HCT116 (cell line): ENCODE data around the gene GSG1L. TPM values are rescaled to one million over a fixed set of nuclear protein-coding genes. Genes with fewer than 3 reads are reported as not detected.

Experiments
- ATAC-seq: fragments of 200-7000 bp; cut with Tn5 transposase; 2 replicates; pipeline ENCODE4 v1.9.1; 2020; ENCODE audit warnings: mild to moderate bottlenecking, moderate library complexity
- BruUV-seq: library from RNA; stranded (reverse); fragments of 400-500 nt; replicated peaks from 2 replicates; lab custom pipeline; 2021; lab: Mats Ljungman, UMichigan
- CTCF ChIA-PET: fragments of 300-600 bp; sonication (Branson Sonifier 250); formaldehyde crosslinking; loops from one replicate; lab custom pipeline; 2021; ENCODE audit warnings: antibody characterized with exemption; lab: Charles Lee
- POLR2A ChIA-PET: fragments of 300-600, 350-600 bp; sonication (Branson Sonifier 250); formaldehyde crosslinking; loops from one replicate; lab custom pipeline; 2021; ENCODE audit warnings: antibody characterized with exemption; lab: Charles Lee
- RAD21 ChIA-PET, 2 experiments: fragments of 300-600 bp; sonication (Branson Sonifier 250); formaldehyde crosslinking; loops; one replicate each; lab custom pipeline; 2023; ENCODE audit warnings: low total read pairs in 2 of 2; ENCODE audit not compliant: uncharacterized antibody in 2 of 2, unreplicated experiment in 2 of 2, low non-redundant PET in 1 of 2; lab: Charles Lee
- DNase-seq: peaks from one replicate; pipeline ENCODE4 v3.0.0-alpha.2; 2010; ENCODE audit warnings: low read depth, low spot score
- H2AFZ ChIP-seq: fragments of 200-600 bp; shearing (Covaris generic), sonication (generic); 2 replicates; pipeline ENCODE4 v1.6.1; 2017; ENCODE audit warnings: low read depth, mixed run types, mixed read lengths, antibody characterized with exemption, low read length; ENCODE audit not compliant: poor library complexity, severe bottlenecking
- H3K27ac ChIP-seq: 2 replicates; pipeline ENCODE4 v1.5.1; 2012; ENCODE audit warnings: low read depth, low read length
- H3K27me3 ChIP-seq: fragments of 200-600 bp; sonication (generic); 2 replicates; pipeline ENCODE4 v1.6.1; 2016; ENCODE audit warnings: mixed run types, low read length, mixed read lengths; ENCODE audit not compliant: insufficient read depth
- H3K36me3 ChIP-seq, 2 experiments: fragments of 200-500 bp in 1 of 2; fragments of 200-600 bp in 1 of 2; sonication (Bioruptor generic) in 1 of 2; sonication (generic) in 1 of 2; 2 replicates each; pipeline versions ENCODE4 v1.5.1 to v1.6.1; 2014 to 2016; ENCODE audit warnings: low read length in 2 of 2, inconsistent platforms in 1 of 2, mixed read lengths in 1 of 2, mixed run types in 1 of 2; ENCODE audit not compliant: insufficient read depth in 2 of 2, control insufficient read depth in 1 of 2
- H3K4me1 ChIP-seq, 2 experiments: fragments of 200-600 bp in 1 of 2; sonication (generic) in 1 of 2; 2 replicates each; pipeline versions ENCODE4 v1.5.1 to v1.6.1; 2012 to 2017; ENCODE audit warnings: low read length in 2 of 2, inconsistent platforms in 1 of 2, mild to moderate bottlenecking in 1 of 2, mixed read lengths in 1 of 2, mixed run types in 1 of 2, moderate library complexity in 1 of 2; ENCODE audit not compliant: insufficient read depth in 2 of 2, control insufficient read depth in 1 of 2
- H3K4me2 ChIP-seq: fragments of 200-600 bp; sonication (generic); 2 replicates; pipeline ENCODE4 v1.6.1; 2017; ENCODE audit warnings: mixed run types, low read length, mixed read lengths
- H3K4me3 ChIP-seq, 2 experiments: fragments of 200-600 bp in 1 of 2; sonication (generic) in 1 of 2; replicated peaks in 1 of 2; 2 replicates each; pipeline ENCODE4 v1.5.1; 2011 to 2016; ENCODE audit warnings: low read length in 2 of 2, control low read depth in 1 of 2, low read depth in 1 of 2, mild to moderate bottlenecking in 1 of 2, mixed read lengths in 1 of 2, mixed run types in 1 of 2
- H3K79me2 ChIP-seq: fragments of 200-600 bp; sonication (generic); 2 replicates; pipeline ENCODE4 v1.6.1; 2017; ENCODE audit warnings: mild to moderate bottlenecking, mixed run types, low read length, moderate library complexity, mixed read lengths; ENCODE audit not compliant: insufficient read depth
- H3K9ac ChIP-seq: fragments of 200-600 bp; sonication (generic); 2 replicates; pipeline ENCODE4 v1.6.1; 2016; ENCODE audit warnings: low read length, mixed read lengths
- H3K9me2 ChIP-seq: fragments of 200-600 bp; sonication (generic), shearing (Covaris generic); 2 replicates; pipeline ENCODE4 v1.6.1; 2017; ENCODE audit warnings: mixed run types, mild to moderate bottlenecking, moderate library complexity; ENCODE audit not compliant: insufficient read depth
- H3K9me3 ChIP-seq, 2 experiments: fragments of 200-500 bp in 1 of 2; fragments of 200-600 bp in 1 of 2; sonication (Bioruptor generic) in 1 of 2; sonication (generic) in 1 of 2; 2 replicates each; pipeline ENCODE4 v1.6.1; 2014 to 2017; ENCODE audit warnings: low read length in 2 of 2, mixed read lengths in 2 of 2, inconsistent platforms in 1 of 2, low read depth in 1 of 2, mild to moderate bottlenecking in 1 of 2, mixed run types in 1 of 2, moderate library complexity in 1 of 2; ENCODE audit not compliant: control insufficient read depth in 1 of 2, insufficient read depth in 1 of 2
- H4K20me1 ChIP-seq: fragments of 200-600 bp; sonication (generic), shearing (Covaris generic); 2 replicates; pipeline ENCODE4 v1.6.1; 2017; ENCODE audit warnings: mixed run types, mild to moderate bottlenecking, moderate library complexity; ENCODE audit not compliant: insufficient read depth
- ATF3 ChIP-seq: IDR thresholded peaks from 2 replicates; pipeline ENCODE4 v1.6.1; 2012
- CBX3 ChIP-seq: IDR thresholded peaks from 2 replicates; pipeline ENCODE4 v1.6.1; 2012; ENCODE audit warnings: low read depth
- CTCF ChIP-seq, 3 experiments: fragments of 200-600 bp in 1 of 3; sonication (generic) in 1 of 3; IDR thresholded peaks in 2 of 3; conservative IDR thresholded peaks in 1 of 3; 2 replicates each; pipeline ENCODE4 v1.5.1; 2012 to 2017; ENCODE audit warnings: low read depth in 2 of 3, low read length in 2 of 3, antibody characterized with exemption in 1 of 3, borderline replicate concordance in 1 of 3, control low read depth in 1 of 3, mild to moderate bottlenecking in 1 of 3, mixed read lengths in 1 of 3, mixed run types in 1 of 3, moderate library complexity in 1 of 3; ENCODE audit not compliant: insufficient read depth in 1 of 3
- EGR1 ChIP-seq: IDR thresholded peaks from 2 replicates; pipeline ENCODE4 v1.6.1; 2012; ENCODE audit warnings: low read depth
- ELF1 ChIP-seq: IDR thresholded peaks from 2 replicates; pipeline ENCODE4 v1.6.1; 2012; ENCODE audit warnings: low read depth, borderline replicate concordance
- EZH2 ChIP-seq: fragments of 200-600 bp; sonication (generic); IDR thresholded peaks from 2 replicates; pipeline ENCODE4 v1.6.1; 2017; ENCODE audit warnings: antibody characterized with exemption, mixed run types
- JUND ChIP-seq: IDR thresholded peaks from 2 replicates; pipeline ENCODE4 v1.6.1; 2012
- MAX ChIP-seq: IDR thresholded peaks from 2 replicates; pipeline ENCODE4 v1.6.1; 2012
- SRF ChIP-seq: IDR thresholded peaks from 2 replicates; pipeline ENCODE4 v1.6.1; 2012; ENCODE audit warnings: low read depth
- TCF7L2 ChIP-seq: IDR thresholded peaks from 2 replicates; pipeline ENCODE4 v1.7.0; 2011; ENCODE audit warnings: borderline replicate concordance, inconsistent platforms; ENCODE audit not compliant: insufficient read depth, insufficient read length; ENCODE audit errors: extremely low read depth
- ZFX ChIP-seq: fragments of 450-650 bp; IDR thresholded peaks from 2 replicates; pipeline ENCODE4 v1.6.1; 2017
- intact Hi-C: fragments of 100-400 bp; cut with micrococcal nuclease; formaldehyde crosslinking; loops from 2 replicates; pipeline ENCODE4 v1.10.0; 2022
- total RNA-seq: library from RNA; stranded (reverse); gene quantifications from one replicate; pipeline ENCODE4 v1.2.1, GENCODE V29; 2021; ENCODE audit not compliant: unreplicated experiment

Gene GSG1L
- total RNA-seq, 1 experiment from 2014 or later: not detected

- Histone ChIP-seq H3K36me3 (no peaks in the 10 kb centered on the region), H3K27me3 (peaks cover 25% of the 10 kb centered on the region), H2AFZ (no peak overlapping the region), H3K4me2 (no peak overlapping the region), H3K9ac (no peak overlapping the region), H3K9me2 (no peaks in the 10 kb centered on the region), H3K4me3 (no peak overlapping the region), H3K79me2 (no peaks in the 10 kb centered on the region), H3K9me3 (no peaks in the 10 kb centered on the region), H3K27ac (no peak overlapping the region), H4K20me1 (no peaks in the 10 kb centered on the region), H3K4me1 (no peaks in the 10 kb centered on the region)
- ATAC-seq (no peak), DNase-seq (no peak)
- TF ChIP-seq EGR1: no peak
- no peak for TF ChIP-seq TCF7L2
- TF ChIP-seq ZFX: no peak
- no peak for TF ChIP-seq EZH2
- TF ChIP-seq ELF1: no peak
- TF ChIP-seq CTCF (IDR thresholded peaks at IDR 0.05 in 2 of 3, conservative IDR thresholded peaks at IDR 0.05 in 1 of 3; ENCODE audit: borderline replicate concordance in 1 of 3, insufficient read depth in 1 of 3, low read depth in 2 of 3, low read length in 2 of 3): no peak
- no peak for TF ChIP-seq JUND
- TF ChIP-seq SRF: no peak
- TF ChIP-seq MAX: no peak
- TF ChIP-seq ATF3: no peak
- no peak for TF ChIP-seq CBX3
- ChIA-PET POLR2A (no interaction called here), CTCF (no interaction called here), RAD21 (no interaction called here)
- intact Hi-C loops: no loop called here
- no TSS peak for BruUV-seq
These were observed 160.4 kb downstream of the GSG1L start for GRCh38 chr16:27903046-27903655.
